Head of caudate nucleus (tissue), 42 donors: ENCODE results near the gene ARF6.
A peak's percentile ranks its signal among the peaks of the same experiment; 100 is the strongest.

Experiments
- DNase-seq, 42 donors: peaks; one replicate each; pipeline versions ENCODE4 v3.0.0 to v3.0.0-alpha.2; 2020 to 2021; ENCODE audit warnings: mixed read lengths in 7 of 42
- intact Hi-C: fragments of 100-400 bp; cut with DNase I; formaldehyde crosslinking; loops from one replicate; pipeline ENCODE4 v1.15.0; 2022

The ARF6 gene

DNA sequence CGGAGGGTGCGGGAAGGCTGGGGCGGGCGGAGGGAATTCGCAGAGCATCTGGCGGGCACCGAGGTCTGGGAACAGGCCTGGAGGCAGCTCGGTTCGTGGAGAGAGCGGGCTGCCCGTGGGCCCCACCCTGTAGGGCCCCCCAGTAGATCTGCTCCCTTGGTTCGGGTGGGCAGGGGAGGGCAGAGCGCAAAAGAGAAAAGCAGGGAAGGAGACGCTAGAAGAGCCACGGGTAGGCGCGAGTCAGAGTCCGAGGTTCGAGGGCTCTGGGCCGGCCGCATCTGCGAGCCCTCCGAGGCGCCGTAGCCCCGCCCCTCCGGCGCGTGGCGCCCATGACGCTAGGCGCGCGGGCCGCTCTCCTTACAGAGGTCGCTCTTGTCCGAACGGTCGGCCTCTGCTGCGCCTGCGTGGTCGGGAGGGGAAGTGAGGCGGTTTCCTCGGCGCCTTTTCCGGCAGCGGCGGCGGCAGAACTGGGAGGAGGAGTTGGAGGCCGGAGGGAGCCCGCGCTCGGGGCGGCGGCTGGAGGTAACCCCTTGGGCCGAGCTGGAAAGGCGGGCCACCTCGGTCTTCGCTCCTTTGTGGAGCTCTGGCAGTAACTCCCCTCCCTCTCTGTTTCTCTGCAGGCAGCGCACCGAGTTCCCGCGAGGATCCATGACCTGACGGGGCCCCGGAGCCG is at the start of gene ARF6:
Gene ARF6, plus strand, starts transcription at position 447 of the 673 bp plus-strand sequence. CDS start 655 bp downstream, outside the sequence.
- DNase-seq = peak; percentile 93 to 99 (median 98)
- intact Hi-C loops = loop anchor here (2.0 kb wide), 1 partner anchor 224 kb away; the partner anchor contains the start of gene VCPKMT

DNA sequence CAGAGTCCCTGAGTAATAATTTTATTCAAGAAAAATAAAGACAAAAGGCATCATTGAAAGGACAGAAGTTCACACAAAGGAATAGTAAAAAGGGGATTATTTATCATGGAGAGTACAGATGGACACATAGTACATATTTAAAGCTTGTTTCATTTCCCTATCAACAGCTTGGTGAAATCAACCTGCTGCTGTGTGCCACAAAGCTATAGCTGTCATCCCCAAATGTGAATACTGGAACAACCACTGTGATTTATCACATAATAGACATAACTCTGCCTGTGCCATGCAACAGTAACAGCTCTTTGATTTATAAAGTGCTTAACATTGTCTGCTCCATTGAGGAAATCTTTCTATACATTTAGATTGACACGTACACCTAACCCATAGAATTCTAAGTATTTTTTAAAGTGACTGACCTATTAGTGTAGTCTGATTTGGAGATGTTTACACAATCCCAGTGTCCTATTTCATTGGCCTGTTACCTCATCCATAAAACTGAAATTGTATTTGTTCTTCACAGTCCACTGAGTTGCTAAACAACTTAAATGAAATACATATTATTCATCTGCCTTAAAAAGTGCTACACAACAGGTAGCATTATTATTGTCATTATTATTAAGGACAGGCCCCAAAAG is 43.6 kb upstream of the ARF6 start:
- intact Hi-C loops = no loop called here

DNA sequence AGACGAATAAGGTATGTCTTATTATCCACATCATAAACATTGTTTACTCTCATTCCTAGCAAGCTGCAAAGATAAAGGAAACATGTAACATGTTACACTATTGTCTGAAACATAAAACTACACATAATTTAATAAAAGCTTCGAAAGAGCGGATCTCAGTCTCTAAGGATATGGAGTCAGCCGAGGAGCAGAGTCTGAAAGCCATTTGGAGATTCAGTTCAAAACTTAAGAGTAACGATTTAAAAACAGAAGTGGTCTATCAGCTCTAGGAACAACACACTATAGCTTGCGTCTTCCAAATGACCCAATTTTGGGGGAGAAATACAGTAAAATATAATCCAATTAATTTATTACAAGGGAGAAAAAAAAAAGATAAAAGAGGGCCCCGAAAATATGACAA is 41.1 kb upstream of the ARF6 start:
- intact Hi-C loops = loop anchor here (10.0 kb wide), 3 partner anchors 87 to 217 kb away; partner anchors contain the start of genes DNAAF2, KLHDC1 and KLHDC2
- DNase-seq = no peak

More for the DNA sequence above, 43.6 kb upstream of the ARF6 start:
- no peak for DNase-seq

DNA sequence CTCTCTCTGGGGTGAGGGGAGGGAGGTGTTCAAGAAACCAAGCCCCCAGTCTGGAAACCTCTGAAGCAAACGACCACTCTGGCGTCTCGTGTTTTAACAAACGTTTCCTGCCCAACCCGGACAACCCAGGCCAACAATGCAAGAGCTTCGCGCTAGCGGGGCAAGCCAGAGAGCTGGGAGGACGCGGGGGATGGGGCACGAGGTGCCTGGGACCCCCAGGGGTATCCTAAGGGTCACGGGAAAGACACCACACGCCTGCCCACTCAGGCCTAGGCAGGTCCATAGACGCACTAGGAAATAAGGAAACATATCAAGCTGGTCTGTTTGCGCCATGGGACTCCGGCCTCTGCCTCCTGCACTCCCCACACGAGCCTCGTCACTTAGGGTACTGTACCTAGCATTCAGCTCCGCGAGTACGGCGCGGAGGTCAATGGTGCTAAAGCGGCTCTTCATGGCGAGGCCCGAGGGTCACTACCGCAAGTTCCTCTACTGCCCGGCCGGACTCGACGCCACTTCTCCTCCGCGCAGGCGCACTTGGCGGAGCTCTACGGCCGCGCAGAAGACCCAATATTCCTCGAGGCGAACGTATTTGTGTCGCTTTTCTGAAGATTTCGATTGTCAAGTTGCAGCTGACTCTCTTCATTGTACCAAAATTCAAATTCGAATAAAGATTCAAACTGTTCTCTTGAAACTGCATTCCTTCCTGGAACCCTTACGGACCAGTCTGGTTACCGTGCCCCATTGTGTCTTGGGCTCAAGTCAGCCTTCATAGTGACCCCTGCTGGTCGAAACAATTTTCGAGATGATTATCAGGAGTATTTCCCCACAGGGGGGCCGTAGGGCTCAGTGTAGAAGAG is 40.4 kb upstream of the ARF6 start, which contains the start of gene NEMF:
Gene NEMF, minus strand, starts transcription at position 488 of the 857 bp plus-strand sequence. Its CDS starts 35 bp downstream, at position 453.
- intact Hi-C loops = loop anchor here (10.0 kb wide), 3 partner anchors 88 to 218 kb away; partner anchors contain the start of genes DNAAF2, KLHDC1 and KLHDC2
- peak; percentile 75 to 96 (median 90) for DNase-seq

DNA sequence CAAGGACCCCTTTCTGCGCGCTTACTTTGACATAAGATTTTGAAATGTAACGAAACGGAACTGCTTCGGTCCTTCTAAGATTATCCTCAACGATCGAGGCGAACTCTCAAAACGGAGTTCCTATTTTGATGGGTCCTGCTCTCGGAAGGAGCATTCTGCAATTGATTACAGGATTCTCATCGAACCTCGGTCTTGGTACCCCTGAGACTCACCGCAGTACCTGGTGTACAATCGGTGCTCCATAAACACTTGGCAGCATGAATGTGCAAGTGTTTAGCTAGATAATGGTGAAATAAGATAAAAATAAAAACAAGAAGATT is 39.8 kb upstream of the ARF6 start:
- no peak for DNase-seq
- intact Hi-C loops = loop anchor here (10.0 kb wide), 3 partner anchors 88 to 218 kb away; partner anchors contain the start of genes DNAAF2, KLHDC1 and KLHDC2

DNA sequence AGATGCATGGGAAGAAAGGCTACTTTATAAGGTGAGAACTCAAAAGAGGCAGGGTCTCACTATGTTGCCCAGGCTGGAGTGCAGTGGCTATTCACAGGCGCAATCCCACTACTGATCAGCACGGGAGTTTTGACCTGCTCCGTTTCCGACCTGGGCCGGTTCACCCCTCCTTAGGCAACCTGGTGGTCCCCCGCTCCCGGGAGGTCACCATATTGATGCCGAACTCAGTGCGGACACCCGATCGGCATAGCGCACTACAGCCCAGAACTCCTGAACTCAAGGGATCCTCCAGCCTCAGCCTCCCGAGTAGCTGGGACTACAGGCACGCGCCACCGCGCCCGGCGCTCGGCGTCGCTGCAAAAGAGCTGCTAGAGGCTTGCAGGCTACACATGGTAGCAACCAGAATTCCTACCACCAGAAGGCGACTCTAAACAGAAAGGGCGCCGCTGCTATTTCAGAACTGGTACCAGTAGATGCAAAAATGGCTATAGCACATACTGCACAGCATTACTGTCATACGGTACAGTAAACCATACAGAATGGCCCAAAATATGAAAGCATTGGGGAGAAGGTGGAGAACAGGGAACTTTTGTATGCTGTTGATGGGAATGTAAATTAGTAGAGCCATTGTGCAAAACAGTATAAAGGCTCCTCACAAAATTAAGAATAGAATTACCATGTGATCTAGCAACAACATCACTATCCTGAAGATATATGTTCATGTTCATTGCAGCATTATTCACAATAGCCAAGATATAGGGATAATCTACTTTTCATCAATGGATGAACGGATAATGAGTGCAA is 39.1 kb upstream of the ARF6 start:
- peak; percentile 37 to 87 (median 68) for DNase-seq
- intact Hi-C loops = loop anchor here (10.0 kb wide), 3 partner anchors 89 to 219 kb away; partner anchors contain the start of genes DNAAF2, KLHDC1 and KLHDC2

DNA sequence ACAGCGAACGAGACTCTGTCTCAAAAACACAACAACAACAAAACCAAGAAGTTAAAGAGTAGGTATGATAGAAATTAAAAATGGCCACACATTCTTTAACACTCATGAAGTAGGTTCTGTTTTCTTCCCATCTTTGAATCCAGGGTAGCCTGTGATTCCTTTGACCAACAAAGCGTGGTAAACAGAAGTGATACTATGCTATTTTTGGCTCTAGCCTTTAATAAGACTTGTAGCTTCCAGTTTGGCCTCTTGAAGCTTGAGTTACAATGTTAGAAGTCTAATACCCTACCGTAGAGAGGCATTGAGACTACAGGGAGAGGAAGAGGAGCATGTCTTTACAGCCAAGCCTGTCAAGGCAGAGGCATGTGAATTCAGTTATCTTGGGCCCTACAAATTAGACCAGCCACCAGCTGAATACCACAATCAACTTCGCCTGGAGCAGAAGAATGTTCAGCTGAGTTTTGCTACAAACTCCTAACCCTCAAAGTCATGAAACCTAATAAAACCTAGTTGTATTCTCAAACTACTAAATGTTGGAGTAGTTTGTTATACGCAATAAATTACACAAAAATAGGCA is 35.4 kb upstream of the ARF6 start:
- intact Hi-C loops = loop anchor here (10.0 kb wide), 3 partner anchors 93 to 223 kb away; partner anchors contain the start of genes DNAAF2, KLHDC1 and KLHDC2
- DNase-seq = no peak

DNA sequence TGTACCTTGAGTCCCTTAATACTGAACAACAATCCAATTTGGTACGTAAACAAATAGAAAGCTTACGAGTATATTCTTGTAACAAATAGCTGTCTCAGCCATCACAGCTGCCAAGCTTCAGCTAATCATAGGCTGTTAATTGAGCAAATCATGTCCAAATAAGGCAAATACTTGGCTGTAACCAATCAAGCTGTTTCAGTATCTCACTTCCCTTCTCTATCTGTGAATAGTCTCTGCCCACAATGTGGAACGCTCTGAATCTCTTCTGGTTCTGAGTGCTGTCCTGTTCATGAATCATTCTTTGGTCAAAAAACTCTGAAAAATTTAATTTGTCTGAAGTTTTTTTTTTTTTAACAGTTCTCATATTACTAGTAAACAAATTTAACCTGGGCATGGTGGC is 34.5 kb upstream of the ARF6 start:
- intact Hi-C loops = loop anchor here (10.0 kb wide), 3 partner anchors 94 to 224 kb away; partner anchors contain the start of genes DNAAF2, KLHDC1 and KLHDC2
- no peak for DNase-seq

DNA sequence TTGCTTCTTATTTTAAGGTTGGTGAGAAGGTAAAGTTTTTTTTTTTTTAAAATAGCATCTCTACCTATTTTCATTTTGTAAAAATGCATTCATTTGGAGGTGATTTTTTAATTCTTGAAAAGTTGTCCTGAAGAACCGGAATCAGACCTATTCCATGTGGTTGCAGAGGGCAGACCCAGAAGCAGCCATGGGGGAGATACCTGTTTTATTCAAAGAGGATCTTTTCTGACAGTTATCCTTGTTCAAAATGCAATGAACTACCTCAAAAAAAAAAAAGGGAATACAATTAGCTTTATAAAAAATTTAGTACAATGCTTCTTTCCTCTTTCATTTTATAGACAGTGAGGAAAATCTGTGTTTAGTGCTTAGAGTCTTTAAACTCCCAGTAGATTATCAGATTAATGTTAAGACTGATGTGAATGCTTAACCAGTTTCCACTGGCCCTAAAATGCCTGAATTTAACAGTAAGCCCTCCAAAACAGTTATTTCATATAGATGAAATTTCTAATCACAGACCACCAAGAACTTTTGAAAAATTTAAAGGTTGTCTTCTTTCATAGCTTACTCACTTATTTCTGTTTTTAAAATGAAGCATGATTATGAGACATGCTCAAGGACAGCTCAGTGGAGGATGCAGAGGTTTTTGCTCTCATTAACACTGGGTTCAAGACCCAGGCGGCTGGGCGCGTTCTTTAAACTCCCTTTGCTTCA is 31.7 kb upstream of the ARF6 start:
- no peak for DNase-seq
- intact Hi-C loops = loop anchor here (5.0 to 10.0 kb wide), 2 partner anchors 256 to 374 kb away; partner anchors contain the start of genes SOS2 and VCPKMT

DNA sequence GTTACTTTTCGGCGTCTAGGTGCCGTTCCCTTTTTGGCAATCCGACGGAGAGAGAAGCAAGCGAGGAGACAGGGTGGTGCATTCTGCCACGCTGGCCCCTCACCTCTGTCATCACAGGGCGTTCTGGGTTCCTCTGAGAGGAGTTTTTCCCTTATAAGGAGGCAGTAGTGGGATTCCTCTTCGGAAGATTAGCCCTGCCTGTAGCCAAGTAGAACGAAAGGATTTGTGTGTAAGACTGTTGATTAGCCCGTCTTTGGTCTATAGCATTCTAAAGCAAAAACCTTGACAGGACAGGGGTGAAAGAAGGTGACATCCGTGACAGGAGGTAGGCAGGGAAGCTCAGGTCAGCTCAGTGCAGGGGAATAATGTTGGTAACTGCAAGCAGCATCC is 31.2 kb upstream of the ARF6 start:
- DNase-seq = peak in 41 of 42 donors; percentile 18 to 71 (median 54)

DNA sequence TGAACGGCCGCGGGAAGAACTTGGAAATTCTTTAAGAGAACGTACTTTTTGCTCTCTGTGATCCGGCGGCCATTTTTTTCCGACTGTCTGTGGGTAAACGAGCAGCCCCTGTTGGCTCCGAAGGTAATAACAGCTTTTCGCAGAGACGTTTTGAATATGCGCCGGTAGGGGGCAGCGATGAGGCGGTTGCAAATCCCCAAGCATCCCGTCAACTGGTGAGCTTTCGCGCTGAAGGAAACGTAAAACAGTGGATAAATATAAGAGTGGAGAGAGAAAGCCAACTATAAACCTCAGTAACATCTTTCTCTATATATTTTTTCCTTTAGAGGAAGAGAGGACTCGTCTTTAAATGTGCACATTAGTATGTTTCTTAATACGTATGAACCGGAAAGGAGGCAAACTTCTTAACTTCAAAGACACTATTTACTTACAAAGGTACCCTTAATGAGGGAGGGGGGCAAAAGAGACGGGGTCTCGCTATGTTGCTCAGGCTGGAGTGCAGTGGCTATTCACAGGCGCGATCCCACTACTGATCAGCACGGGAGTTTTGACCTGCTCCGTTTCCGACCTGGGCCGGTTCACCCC is 30.7 kb upstream of the ARF6 start:
- intact Hi-C loops = loop anchor here (5.0 to 10.0 kb wide), 2 partner anchors 255 to 373 kb away; partner anchors contain the start of genes SOS2 and VCPKMT
- DNase-seq = peak; percentile 70 to 94 (median 84)

More for the DNA sequence above, 31.2 kb upstream of the ARF6 start:
- intact Hi-C loops = loop anchor here (5.0 to 10.0 kb wide), 2 partner anchors 256 to 373 kb away; partner anchors contain the start of genes SOS2 and VCPKMT

DNA sequence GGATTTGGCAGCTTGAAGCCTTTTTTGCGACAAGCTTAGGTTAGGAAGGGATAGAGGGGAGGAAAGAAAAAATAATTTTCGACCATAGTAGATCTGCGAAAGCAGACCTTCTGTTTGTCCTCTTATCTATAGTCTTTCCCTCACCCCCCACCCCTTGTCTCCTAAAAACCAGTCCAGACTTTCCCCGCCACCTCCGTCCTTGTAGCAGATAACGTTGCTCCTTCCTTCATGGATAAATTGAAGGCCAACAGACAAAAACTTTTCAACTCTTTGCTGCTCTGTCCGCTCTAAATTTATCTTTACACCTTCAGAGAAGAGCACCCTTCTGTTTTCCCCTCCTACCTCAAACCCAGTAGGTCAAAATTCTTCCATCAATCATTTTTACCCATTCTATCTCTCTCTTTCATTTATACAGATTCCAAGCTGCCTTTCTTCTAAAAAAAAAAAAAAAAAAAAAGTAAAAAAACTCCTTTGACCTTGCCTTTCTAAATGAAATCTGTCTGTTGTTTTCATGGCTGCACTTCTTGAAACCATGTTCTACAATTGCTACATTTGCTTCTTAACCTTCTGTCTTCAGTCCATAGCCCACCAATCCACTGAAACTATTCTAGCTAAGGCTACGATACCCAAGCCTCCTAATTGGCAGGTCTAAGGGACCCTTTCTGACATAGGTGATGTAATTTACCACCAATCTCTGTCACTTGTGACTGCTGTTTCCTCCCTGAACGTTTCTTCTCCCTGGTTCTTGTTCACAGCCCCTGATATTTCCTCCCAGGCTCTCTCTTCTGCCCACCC is 29.2 kb upstream of the ARF6 start:
- intact Hi-C loops = loop anchor here (5.0 to 10.0 kb wide), 2 partner anchors 254 to 371 kb away; partner anchors contain the start of genes SOS2 and VCPKMT
- no peak for DNase-seq

DNA sequence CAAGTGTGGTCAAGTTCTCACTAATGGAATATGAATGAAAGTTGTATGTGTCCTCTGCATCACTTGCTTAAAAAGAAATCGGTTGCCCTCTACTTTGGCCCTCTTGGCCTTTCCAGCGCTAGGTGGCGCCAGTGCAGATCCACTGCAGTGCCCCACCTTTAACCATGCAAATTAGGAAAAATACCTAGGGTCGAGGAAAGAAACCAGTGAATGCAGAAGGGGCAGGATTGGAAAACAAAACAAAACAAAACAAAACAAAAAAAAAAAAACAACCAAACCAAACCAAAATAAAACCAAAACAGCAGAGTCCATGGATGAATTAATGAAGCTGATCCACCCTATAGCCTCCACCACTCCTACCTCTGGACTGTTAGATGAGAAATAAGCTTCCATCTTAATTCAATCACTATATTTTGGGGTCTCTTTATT is 27.4 kb upstream of the ARF6 start:
- intact Hi-C loops = loop anchor here (5.0 to 10.0 kb wide), 2 partner anchors 242 to 369 kb away; partner anchors contain the start of gene SOS2
- peak; percentile 40 to 89 (median 77) for DNase-seq

DNA sequence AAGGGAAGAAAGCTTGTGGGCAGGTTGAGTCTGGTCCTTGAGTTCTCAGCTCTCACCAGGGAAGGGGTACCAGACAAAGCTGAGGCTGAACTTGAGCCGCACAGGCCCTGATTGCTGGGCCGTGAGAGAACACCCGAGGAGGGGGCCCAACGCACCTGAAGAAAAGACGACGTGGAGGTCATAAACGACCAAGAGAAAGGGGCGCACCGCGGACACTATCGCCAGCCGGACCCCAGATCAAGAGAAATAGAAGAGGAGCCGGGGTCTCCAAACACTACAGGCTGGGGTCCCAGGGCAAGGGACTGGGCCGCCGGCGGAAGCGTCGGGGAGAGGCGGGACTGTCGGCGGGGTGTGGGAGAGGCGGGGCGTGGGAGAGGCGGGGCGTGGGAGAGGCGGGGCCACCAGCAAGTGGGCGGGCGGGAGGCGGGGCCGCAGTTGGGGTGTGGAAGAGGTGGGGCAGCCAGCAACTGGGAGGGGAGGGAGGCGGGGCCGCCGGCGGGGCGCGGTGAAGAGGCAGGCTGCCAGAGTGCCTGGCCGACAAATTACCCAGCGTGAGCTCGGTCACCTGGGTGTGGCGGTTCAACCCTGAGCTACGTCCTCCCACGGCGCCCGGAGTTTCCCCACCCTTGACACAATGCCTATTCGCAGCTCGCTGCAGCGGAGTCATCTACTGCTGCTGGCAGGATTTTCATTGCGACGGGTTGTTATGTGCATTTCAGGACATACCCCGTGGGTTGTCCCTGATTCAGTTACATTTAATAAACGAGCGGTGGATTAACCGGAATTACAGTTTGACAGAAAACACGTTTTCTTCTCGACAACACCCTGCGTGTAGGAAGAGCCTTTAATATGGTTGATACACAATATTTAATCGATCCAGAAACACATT is 24.8 kb upstream of the ARF6 start:
- intact Hi-C loops = loop anchor here (5.0 to 10.0 kb wide), 2 partner anchors 239 to 367 kb away; partner anchors contain the start of gene SOS2
- peak; percentile 84 to 99 (median 95) for DNase-seq
